GM13977 (cell line): ENCODE results near the gene AGBL4.

Source experiments
- DNase-seq: peaks from one replicate; pipeline ENCODE4 v3.0.0; 2012; ENCODE audit warnings: low spot score
- in situ Hi-C: fragments of 300-500 bp; cut with MboI; formaldehyde crosslinking; loops from one replicate; pipeline ENCODE4 v1.12.0; 2022; ENCODE audit warnings: low sequenced_read_pairs, low pct_unique_long_range_greater_than_20kb, mixed read lengths, inconsistent platforms; ENCODE audit not compliant: unreplicated experiment
- TF ChIP-seq, protein P1 (sequence below): IDR thresholded peaks from 2 replicates; pipeline ENCODE4 v1.5.1; 2012; ENCODE audit warnings: mild to moderate bottlenecking, control low read depth; ENCODE audit not compliant: insufficient read depth; ENCODE audit errors: extremely low read depth, missing control alignments

The AGBL4 gene

DNA sequence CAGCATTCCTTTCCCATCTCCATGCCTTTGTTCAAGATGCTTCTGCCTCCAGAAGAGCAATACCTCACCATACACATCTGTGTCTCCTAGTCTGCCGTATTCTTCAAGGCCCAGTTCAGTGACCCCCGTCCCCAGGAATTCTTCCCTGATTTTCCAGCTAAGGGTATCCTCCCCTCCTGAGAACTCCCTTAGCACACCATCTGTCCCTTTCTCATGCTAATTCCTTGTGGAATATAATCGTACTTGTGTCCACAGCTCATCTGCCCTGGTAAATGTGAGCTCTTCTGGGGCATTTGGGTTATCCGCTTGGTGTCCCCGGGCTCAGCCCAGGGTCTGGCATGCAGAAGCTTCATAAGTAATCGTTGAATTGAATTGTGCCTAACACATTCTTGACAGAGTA lies 1288.0 kb downstream of the AGBL4 start:
- no peak for DNase-seq
- TF ChIP-seq, protein P1, sequence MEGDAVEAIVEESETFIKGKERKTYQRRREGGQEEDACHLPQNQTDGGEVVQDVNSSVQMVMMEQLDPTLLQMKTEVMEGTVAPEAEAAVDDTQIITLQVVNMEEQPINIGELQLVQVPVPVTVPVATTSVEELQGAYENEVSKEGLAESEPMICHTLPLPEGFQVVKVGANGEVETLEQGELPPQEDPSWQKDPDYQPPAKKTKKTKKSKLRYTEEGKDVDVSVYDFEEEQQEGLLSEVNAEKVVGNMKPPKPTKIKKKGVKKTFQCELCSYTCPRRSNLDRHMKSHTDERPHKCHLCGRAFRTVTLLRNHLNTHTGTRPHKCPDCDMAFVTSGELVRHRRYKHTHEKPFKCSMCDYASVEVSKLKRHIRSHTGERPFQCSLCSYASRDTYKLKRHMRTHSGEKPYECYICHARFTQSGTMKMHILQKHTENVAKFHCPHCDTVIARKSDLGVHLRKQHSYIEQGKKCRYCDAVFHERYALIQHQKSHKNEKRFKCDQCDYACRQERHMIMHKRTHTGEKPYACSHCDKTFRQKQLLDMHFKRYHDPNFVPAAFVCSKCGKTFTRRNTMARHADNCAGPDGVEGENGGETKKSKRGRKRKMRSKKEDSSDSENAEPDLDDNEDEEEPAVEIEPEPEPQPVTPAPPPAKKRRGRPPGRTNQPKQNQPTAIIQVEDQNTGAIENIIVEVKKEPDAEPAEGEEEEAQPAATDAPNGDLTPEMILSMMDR, result no peak
- in situ Hi-C loops, result no loop called here

DNA sequence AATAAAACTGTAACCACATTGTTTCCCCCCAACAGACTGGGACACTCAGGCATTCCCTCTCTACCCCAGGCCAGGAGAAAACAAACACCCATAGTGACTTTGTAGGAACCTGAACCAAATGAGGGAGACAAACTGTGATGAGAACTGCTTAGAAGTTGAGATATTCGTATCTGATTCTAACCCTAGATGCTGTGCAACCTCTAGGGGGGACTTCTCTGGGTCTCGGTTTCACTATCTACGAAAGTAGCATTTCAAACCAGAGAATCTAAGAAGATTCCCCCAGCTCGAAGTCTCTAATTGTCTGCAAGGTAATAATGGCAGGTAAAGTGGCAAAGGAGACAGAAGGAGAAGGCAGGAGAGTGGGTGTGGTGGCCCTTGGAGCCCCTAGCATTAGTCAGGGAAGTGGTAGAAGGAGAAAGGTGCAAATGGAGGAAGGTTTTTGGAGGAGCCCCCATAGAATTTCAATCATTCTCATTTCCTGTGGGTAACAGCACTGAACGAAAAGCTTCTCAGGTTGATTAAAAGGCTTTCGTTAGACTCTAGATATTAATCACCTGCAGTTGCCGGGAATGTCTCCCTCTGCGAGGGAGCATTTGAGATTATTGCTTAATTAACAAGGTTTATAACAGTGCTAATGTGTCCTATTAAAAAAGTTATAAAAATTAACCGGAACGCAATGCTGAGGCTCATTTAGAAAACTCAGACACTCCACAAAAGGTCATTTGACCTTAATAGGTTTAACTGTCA lies 1293.4 kb downstream of the AGBL4 start:
- in situ Hi-C loops, result no loop called here
- DNase-seq, result no peak
- TF ChIP-seq, protein P1, result no peak

DNA sequence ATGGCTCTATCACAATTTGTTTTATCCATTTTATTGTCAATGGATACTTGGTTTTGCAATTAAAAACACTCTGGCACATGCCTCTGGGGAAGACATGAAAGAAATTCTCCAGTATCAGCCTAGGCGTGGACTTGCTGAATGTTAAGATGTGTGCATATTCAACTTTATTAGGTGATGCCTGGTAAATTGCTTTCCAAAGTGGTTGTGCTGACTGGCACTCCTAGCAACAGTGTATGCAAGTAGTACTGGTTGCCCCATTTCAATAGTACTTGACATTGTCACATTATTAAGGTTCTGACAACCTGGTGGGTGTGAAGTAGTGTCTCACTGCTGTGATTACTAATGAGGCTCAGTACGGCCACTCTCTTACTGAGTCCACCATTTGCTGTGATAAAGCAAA lies 1295.2 kb downstream of the AGBL4 start:
- DNase-seq, result no peak
- TF ChIP-seq, protein P1, result no peak
- in situ Hi-C loops, result no loop called here

DNA sequence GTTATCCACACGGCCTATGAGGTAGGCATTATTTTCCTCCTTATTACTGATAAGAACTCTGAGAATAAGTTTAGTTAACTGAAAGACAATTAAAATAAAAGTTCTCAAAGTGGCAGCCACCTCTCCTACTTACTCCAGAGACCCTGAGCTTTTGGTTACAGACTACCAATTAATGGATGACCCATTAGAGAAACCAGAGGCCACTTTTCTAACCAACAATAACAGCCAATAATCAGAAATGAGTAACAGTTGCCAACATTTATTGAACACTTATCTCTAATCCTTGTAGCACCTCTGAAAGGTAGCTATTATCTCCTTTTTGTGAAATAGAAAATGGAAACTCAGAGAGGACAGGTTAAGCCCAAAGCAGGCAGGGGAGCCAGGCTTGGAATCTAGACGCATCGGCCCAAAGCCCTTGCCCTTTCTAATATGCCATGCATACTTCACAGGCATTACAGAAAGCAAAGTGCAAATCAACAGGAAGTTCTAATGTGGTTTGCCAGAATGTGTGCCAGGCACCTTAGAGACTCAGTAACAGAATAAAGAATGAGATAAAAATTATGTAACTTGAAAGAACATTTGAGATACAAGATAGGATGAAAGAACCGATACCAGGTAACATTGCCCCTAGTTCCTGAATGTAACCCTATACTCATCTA lies 1297.1 kb downstream of the AGBL4 start:
- DNase-seq, result no peak
- TF ChIP-seq, protein P1, result no peak
- in situ Hi-C loops, result no loop called here

DNA sequence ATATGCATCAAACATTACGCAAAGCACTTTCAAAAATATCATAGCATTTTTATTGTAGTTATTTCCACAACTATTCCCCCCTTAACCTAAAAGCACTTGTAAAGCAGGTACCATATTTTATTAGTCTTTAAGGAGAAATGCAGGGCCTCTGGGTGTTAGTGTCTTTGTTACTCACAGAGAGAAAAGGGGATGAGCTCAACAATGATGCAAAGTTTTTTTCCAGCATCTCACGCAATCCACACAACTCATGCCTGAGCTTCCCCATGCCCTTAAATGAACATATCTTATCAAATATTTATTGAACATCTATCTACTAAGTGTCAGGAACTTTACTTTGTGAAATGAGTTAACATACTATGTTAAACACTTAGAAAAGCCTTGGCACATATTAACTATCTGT lies 1297.6 kb downstream of the AGBL4 start:
- TF ChIP-seq, protein P1, result no peak
- no peak for DNase-seq
- in situ Hi-C loops, result no loop called here

DNA sequence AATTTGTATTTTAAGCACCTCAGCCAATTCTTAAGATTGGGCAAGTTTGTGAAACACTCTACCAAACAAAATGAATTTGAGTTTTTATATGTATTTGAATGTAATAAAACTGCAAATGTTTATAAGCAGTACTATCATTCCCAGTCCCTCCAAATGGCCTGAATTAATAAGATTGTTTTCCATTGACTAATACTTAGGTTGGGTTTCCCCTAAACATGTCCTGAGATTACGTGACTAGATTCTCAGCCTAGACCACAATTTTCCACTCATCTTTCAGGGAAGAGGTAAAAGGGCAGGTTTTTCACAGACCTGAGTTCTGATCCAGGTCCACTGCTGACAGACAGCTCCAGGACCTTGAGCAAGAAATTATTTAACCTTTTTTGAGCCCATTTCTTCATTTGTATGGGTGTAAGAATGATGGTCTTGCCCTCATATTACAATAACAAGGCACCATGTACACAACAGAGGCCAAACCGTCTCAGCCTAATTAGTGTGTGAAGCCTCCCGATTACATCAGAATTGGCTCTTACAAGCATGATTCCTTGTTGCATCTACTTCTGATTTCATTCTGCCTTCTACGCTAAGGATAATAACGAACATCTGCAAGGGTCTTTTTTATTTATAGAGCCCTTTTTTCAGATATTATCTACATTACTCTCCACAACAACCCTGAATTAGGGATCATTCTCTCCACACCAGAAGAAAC lies 1298.3 kb downstream of the AGBL4 start:
- TF ChIP-seq, protein P1, result no peak
- in situ Hi-C loops, result no loop called here
- no peak for DNase-seq
